MCF 10A (cell line): ENCODE results near the gene CACNA2D2. TPM values are rescaled to one million over a fixed set of nuclear protein-coding genes. Genes with fewer than 3 reads are reported as not detected.

Source experiments
- BruUV-seq: library from RNA; stranded (reverse); fragments of 400-500 nt; replicated peaks from 2 replicates; lab custom pipeline; 2021; lab: Mats Ljungman, UMichigan
- CTCF ChIA-PET: fragments of 300-600 bp; sonication (Branson Sonifier 250); formaldehyde crosslinking; extraction: SDS; loops from one replicate; lab custom pipeline; 2021; ENCODE audit warnings: antibody characterized with exemption, inconsistent platforms; lab: Yijun Ruan, JAX
- POLR2A ChIA-PET: fragments of 300-600, 350-650 bp; sonication (Branson Sonifier 250); formaldehyde crosslinking; extraction: SDS; loops from one replicate; lab custom pipeline; 2020; ENCODE audit warnings: antibody characterized with exemption, inconsistent platforms; lab: Yijun Ruan, JAX
- DNase-seq: peaks from one replicate; pipeline ENCODE4 v3.0.0-alpha.2; 2018; ENCODE audit not compliant: unreplicated experiment
- H3K27ac Mint-ChIP-seq: one replicate; pipeline ENCODE4 v1.8.0; 2022; ENCODE audit warnings: mild to moderate bottlenecking, low read depth, mixed read lengths; ENCODE audit not compliant: unreplicated experiment
- H3K27me3 Mint-ChIP-seq: one replicate; pipeline ENCODE4 v1.8.0; 2022; ENCODE audit warnings: mixed read lengths; ENCODE audit not compliant: insufficient read depth, unreplicated experiment
- H3K36me3 Mint-ChIP-seq: one replicate; pipeline ENCODE4 v1.8.0; 2022; ENCODE audit warnings: mild to moderate bottlenecking, moderate library complexity, mixed read lengths; ENCODE audit not compliant: insufficient read depth, unreplicated experiment
- H3K4me1 Mint-ChIP-seq: one replicate; pipeline ENCODE4 v1.8.0; 2022; ENCODE audit warnings: mixed read lengths; ENCODE audit not compliant: insufficient read depth, unreplicated experiment
- H3K4me3 Mint-ChIP-seq: one replicate; pipeline ENCODE4 v1.8.0; 2022; ENCODE audit warnings: mild to moderate bottlenecking, moderate library complexity, mixed read lengths; ENCODE audit not compliant: unreplicated experiment
- H3K9me3 Mint-ChIP-seq: one replicate; pipeline ENCODE4 v1.8.0; 2022; ENCODE audit warnings: mixed read lengths; ENCODE audit not compliant: unreplicated experiment
- intact Hi-C: fragments of 100-400 bp; cut with micrococcal nuclease; formaldehyde crosslinking; loops from 2 replicates; pipeline ENCODE4 v1.14.1; 2022
- total RNA-seq: library from RNA; stranded (reverse); gene quantifications from 2 replicates; pipeline ENCODE4 v1.2.3, GENCODE V29; 2022
- TF ChIP-seq, protein P1 (sequence below): fragments of 200-600 bp; IDR thresholded peaks from one replicate; pipeline ENCODE4 v1.8.0; 2022; ENCODE audit warnings: antibody characterized with exemption, mild to moderate bottlenecking; ENCODE audit not compliant: unreplicated experiment

Gene CACNA2D2
- total RNA-seq, 1 experiment from 2014 or later: not detected

DNA sequence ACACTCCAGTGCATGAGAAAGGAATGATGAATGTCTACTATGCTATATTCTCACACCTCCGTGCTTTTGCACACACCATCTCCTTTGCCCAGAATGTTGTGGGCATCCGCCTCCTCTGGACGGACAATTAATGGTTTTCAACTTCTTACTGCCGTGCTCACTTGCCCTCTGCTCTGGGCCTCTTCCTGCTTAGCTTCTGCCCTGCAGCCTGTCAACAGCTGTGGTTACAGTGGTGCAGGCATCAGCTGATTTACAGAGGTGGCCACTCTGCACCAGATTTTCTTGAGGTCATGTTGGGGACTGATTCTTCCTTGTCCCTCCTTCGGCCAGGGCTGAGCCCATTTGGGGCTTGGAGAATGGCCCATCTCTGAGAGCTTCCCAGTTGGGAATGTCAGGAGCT is 87.6 kb downstream of the CACNA2D2 start:
- ChIA-PET CTCF (no interaction called here), POLR2A (no interaction called here)
- no peaks in the 10 kb centered on the region for H3K9me3 Mint-ChIP-seq
- no peaks in the 10 kb centered on the region for H3K27me3 Mint-ChIP-seq
- H3K4me1 Mint-ChIP-seq: peaks cover 7% of the 10 kb centered on the region
- H3K36me3 Mint-ChIP-seq: no peaks in the 10 kb centered on the region
- H3K27ac Mint-ChIP-seq: no peak overlapping the region
- no TSS peak for BruUV-seq
- no peak for DNase-seq
- TF ChIP-seq, protein P1, sequence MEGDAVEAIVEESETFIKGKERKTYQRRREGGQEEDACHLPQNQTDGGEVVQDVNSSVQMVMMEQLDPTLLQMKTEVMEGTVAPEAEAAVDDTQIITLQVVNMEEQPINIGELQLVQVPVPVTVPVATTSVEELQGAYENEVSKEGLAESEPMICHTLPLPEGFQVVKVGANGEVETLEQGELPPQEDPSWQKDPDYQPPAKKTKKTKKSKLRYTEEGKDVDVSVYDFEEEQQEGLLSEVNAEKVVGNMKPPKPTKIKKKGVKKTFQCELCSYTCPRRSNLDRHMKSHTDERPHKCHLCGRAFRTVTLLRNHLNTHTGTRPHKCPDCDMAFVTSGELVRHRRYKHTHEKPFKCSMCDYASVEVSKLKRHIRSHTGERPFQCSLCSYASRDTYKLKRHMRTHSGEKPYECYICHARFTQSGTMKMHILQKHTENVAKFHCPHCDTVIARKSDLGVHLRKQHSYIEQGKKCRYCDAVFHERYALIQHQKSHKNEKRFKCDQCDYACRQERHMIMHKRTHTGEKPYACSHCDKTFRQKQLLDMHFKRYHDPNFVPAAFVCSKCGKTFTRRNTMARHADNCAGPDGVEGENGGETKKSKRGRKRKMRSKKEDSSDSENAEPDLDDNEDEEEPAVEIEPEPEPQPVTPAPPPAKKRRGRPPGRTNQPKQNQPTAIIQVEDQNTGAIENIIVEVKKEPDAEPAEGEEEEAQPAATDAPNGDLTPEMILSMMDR: no peak
- intact Hi-C loops: no loop called here
- H3K4me3 Mint-ChIP-seq: no peak overlapping the region

DNA sequence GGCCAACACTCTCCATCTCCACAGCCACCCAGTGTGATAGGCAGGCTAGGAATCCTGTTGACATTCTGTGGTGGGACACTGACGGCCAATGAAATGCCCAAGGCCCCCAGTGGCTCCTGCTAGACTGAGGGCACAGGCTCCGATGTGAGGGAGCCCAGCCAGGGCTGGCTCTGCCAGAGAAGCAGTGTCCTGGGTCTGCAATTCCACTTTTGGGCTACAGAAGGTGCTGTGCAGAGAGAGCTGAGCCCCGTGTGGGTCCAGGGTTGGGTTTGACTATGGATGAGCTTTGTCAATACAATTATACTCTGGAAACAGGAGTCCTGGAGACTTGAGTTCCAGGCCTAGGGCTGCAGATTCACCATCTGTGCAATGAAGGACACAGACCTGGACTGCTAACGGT is 88.4 kb downstream of the CACNA2D2 start:
- no TSS peak for BruUV-seq
- Mint-ChIP-seq H3K27ac (no peak overlapping the region), H3K27me3 (no peaks in the 10 kb centered on the region), H3K4me1 (peaks cover 7% of the 10 kb centered on the region), H3K9me3 (no peaks in the 10 kb centered on the region), H3K36me3 (no peaks in the 10 kb centered on the region), H3K4me3 (no peak overlapping the region)
- intact Hi-C loops: no loop called here
- TF ChIP-seq, protein P1: no peak
- CTCF ChIA-PET: interaction anchor here (2.1 kb wide), 1 partner anchor 135 kb away, joined by 5 read pairs; no protein-coding TSS in a partner anchor
- no peak for DNase-seq
- POLR2A ChIA-PET: no interaction called here

DNA sequence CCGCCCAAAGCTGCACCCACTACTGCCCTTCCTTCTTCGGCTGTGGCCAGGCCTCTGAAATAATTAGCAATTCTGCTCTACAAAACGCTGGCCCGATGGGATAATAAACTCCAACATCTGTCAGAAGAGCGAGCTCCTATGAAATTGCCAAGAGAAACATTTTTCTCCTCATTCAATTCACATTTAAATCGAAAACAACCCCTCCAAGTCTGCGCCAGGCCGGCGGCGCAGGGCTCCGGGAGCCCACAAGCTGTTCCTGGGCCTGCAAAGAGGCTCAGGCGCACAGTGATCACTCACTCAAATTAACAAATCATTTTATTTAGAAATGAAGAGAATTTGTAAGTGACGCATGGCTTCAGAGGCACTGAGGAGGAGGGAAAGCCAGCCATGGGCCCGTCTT is 88.8 kb downstream of the CACNA2D2 start:
- ChIA-PET CTCF (interaction anchor here (2.1 kb wide), 1 partner anchor 135 kb away, joined by 5 read pairs; no protein-coding TSS in a partner anchor), POLR2A (no interaction called here)
- H3K9me3 Mint-ChIP-seq: no peaks in the 10 kb centered on the region
- H3K4me1 Mint-ChIP-seq: peaks cover 7% of the 10 kb centered on the region
- no TSS peak for BruUV-seq
- no peak overlapping the region for H3K27ac Mint-ChIP-seq
- H3K4me3 Mint-ChIP-seq: no peak overlapping the region
- intact Hi-C loops: no loop called here
- H3K27me3 Mint-ChIP-seq: no peaks in the 10 kb centered on the region
- H3K36me3 Mint-ChIP-seq: no peaks in the 10 kb centered on the region
- TF ChIP-seq, protein P1: no peak
- no peak for DNase-seq

DNA sequence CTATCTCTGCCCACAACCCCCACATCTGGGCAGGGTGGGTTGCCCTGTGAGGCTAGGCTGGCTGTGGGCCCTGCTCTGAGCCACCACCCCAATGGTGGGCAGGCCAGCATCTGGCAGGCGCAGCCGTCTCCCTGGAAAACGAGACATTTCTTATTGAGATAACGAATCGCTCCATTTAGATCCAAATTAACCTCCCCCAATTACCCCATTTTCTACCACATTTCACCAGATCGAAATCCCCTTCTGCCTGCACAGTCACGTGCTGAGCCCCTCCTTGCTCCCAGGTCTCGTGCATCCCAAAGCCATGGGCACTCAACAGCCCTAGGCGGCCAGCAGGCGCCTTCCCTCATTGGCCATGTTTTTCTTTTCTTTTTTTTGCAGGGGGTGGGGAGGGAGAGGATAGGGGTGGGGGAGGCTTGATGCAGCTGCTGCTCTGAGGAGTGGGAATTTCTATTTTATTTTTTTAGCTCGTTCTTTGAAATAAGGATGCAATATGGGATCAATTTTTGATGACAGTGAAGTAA is 91.1 kb downstream of the CACNA2D2 start:
- ChIA-PET CTCF (no interaction called here), POLR2A (no interaction called here)
- H3K27me3 Mint-ChIP-seq: no peaks in the 10 kb centered on the region
- TF ChIP-seq, protein P1: no peak
- no peak overlapping the region for H3K4me3 Mint-ChIP-seq
- H3K27ac Mint-ChIP-seq: no peak overlapping the region
- no peaks in the 10 kb centered on the region for H3K4me1 Mint-ChIP-seq
- no peak for DNase-seq
- H3K9me3 Mint-ChIP-seq: no peaks in the 10 kb centered on the region
- H3K36me3 Mint-ChIP-seq: no peaks in the 10 kb centered on the region
- BruUV-seq: no TSS peak
- intact Hi-C loops: no loop called here
